Measurements from ENCODE around the gene LCORL.

DNA sequence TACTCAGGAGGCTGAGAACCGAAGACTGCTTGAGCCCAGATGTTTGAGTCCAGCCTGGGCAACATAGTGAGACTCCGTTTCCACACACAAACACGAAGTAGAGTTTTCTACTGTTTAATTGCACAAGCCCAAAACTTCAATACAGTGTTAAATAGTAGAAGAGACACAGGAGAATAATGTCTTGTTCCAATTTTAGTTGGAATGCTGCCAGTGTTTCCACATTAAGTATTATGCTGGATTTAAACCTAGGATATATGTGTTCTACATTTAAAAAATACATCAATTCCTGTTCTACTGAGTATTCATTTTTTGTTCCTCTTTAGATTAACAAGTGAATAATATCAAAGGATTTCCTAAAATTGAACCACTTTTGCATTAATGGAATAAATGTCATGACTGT lies 91.3 kb downstream of the LCORL start:
- TF ChIP-seq, protein P1, sequence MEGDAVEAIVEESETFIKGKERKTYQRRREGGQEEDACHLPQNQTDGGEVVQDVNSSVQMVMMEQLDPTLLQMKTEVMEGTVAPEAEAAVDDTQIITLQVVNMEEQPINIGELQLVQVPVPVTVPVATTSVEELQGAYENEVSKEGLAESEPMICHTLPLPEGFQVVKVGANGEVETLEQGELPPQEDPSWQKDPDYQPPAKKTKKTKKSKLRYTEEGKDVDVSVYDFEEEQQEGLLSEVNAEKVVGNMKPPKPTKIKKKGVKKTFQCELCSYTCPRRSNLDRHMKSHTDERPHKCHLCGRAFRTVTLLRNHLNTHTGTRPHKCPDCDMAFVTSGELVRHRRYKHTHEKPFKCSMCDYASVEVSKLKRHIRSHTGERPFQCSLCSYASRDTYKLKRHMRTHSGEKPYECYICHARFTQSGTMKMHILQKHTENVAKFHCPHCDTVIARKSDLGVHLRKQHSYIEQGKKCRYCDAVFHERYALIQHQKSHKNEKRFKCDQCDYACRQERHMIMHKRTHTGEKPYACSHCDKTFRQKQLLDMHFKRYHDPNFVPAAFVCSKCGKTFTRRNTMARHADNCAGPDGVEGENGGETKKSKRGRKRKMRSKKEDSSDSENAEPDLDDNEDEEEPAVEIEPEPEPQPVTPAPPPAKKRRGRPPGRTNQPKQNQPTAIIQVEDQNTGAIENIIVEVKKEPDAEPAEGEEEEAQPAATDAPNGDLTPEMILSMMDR (IDR thresholded peaks at IDR 0.05): no peak
- no peak for TF ChIP-seq POLR2A (IDR thresholded peaks at IDR 0.05; ENCODE audit: low read length)
- no peak for TF ChIP-seq FOXS1 (CRISPR knock-in tag; IDR thresholded peaks at IDR 0.05)
- TF ChIP-seq CHD2 (IDR thresholded peaks at IDR 0.05; ENCODE audit: low read length, partially characterized antibody): no peak
- no peak for TF ChIP-seq EP300 (IDR thresholded peaks at IDR 0.05)
- TF ChIP-seq, protein P2, sequence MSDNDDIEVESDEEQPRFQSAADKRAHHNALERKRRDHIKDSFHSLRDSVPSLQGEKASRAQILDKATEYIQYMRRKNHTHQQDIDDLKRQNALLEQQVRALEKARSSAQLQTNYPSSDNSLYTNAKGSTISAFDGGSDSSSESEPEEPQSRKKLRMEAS (IDR thresholded peaks at IDR 0.05): no peak
- TF ChIP-seq, protein P3, sequence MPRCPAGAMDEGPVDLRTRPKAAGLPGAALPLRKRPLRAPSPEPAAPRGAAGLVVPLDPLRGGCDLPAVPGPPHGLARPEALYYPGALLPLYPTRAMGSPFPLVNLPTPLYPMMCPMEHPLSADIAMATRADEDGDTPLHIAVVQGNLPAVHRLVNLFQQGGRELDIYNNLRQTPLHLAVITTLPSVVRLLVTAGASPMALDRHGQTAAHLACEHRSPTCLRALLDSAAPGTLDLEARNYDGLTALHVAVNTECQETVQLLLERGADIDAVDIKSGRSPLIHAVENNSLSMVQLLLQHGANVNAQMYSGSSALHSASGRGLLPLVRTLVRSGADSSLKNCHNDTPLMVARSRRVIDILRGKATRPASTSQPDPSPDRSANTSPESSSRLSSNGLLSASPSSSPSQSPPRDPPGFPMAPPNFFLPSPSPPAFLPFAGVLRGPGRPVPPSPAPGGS (IDR thresholded peaks at IDR 0.05): no peak
- no peak for TF ChIP-seq CEBPB (IDR thresholded peaks at IDR 0.05)

All from A549 (cell line).